Tibial artery (tissue), 4 donors: ENCODE results near the gene PIGZ.

Experiments used
- DNase-seq, 2 donors: peaks; one replicate each; pipeline ENCODE4 v3.0.0-alpha.2; 2019
- H3K27ac ChIP-seq, 2 donors: fragments of 200-600 bp; sonication (generic) in 1 of 2; 1 replicate in 1 of 2; 2 replicates in 1 of 2; pipeline ENCODE4 v1.5.1; 2018 to 2019; ENCODE audit warnings: mild to moderate bottlenecking in 1 of 2
- H3K27me3 ChIP-seq, 2 donors: fragments of 200-600 bp; sonication (generic) in 1 of 2; one replicate each; pipeline versions ENCODE4 v1.5.1 to v1.6.0; 2016 to 2019
- H3K36me3 ChIP-seq, 3 donors: fragments of 200-600 bp; sonication (generic) in 2 of 3; one replicate each; pipeline ENCODE4 v1.5.1; 2016 to 2019; ENCODE audit warnings: mild to moderate bottlenecking in 2 of 3
- H3K4me1 ChIP-seq, 4 donors: fragments of 200-600 bp; sonication (generic) in 2 of 4; 1 replicate in 3 of 4; 2 replicates in 1 of 4; pipeline ENCODE4 v1.5.1; 2016 to 2019
- H3K4me3 ChIP-seq, 2 donors: fragments of 200-600 bp; sonication (generic) in 1 of 2; 1 replicate in 1 of 2; 2 replicates in 1 of 2; pipeline ENCODE4 v1.5.1; 2018 to 2019; ENCODE audit warnings: mild to moderate bottlenecking in 2 of 2
- H3K9me3 ChIP-seq, 3 donors: fragments of 200-600 bp; sonication (generic) in 1 of 3; one replicate each; pipeline ENCODE4 v1.5.1; 2016 to 2019
- intact Hi-C: fragments of 100-400 bp; cut with DNase I; formaldehyde crosslinking; loops from one replicate; pipeline ENCODE4 v1.15.0; 2023; ENCODE audit warnings: low total_unique reads
- TF ChIP-seq, protein P1 (sequence below), 2 experiments: fragments of 200-600 bp in 1 of 2; fragments of 450-650 bp in 1 of 2; IDR thresholded peaks; one replicate each; pipeline ENCODE4 v1.5.1; 2017 to 2019; ENCODE audit warnings: antibody characterized with exemption in 2 of 2, mild to moderate bottlenecking in 1 of 2, moderate library complexity in 1 of 2

Gene PIGZ

DNA sequence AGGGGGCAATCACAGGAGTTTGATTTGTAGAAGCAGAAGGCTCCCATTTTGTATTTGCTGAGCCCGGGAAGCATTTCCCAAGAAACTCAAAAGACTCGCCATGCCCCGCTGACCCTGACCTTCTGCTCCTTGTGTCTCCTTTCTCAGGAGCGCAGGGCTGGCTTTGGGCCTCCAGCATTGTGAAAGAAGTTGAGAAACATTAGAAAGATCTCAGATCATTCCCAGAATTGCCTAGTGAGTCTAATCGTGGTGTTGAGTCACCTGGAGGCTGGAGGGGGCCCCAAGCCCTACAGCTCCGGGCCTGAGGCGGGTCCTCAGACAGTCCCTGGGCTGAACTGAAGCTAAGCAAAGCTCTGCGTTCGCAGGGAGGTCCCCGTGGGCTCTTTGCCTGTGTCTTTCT is 10.9 kb upstream of the PIGZ start:
- Histone ChIP-seq H3K27ac (no peak overlapping the region), H3K4me1 (no peaks in the 10 kb centered on the region), H3K36me3 (no peaks in the 10 kb centered on the region), H3K4me3 (no peak overlapping the region), H3K27me3 (peaks cover 0 to 3% of the 10 kb centered on the region in 2 donors), H3K9me3 (peaks cover 0 to 4% (median 0%) of the 10 kb centered on the region in 3 donors)
- intact Hi-C loops: loop anchor here (5.0 kb wide), 1 partner anchor 208 kb away; no protein-coding TSS in a partner anchor
- no peak for DNase-seq
- TF ChIP-seq, protein P1, sequence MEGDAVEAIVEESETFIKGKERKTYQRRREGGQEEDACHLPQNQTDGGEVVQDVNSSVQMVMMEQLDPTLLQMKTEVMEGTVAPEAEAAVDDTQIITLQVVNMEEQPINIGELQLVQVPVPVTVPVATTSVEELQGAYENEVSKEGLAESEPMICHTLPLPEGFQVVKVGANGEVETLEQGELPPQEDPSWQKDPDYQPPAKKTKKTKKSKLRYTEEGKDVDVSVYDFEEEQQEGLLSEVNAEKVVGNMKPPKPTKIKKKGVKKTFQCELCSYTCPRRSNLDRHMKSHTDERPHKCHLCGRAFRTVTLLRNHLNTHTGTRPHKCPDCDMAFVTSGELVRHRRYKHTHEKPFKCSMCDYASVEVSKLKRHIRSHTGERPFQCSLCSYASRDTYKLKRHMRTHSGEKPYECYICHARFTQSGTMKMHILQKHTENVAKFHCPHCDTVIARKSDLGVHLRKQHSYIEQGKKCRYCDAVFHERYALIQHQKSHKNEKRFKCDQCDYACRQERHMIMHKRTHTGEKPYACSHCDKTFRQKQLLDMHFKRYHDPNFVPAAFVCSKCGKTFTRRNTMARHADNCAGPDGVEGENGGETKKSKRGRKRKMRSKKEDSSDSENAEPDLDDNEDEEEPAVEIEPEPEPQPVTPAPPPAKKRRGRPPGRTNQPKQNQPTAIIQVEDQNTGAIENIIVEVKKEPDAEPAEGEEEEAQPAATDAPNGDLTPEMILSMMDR (IDR thresholded peaks at IDR 0.05): no peak

DNA sequence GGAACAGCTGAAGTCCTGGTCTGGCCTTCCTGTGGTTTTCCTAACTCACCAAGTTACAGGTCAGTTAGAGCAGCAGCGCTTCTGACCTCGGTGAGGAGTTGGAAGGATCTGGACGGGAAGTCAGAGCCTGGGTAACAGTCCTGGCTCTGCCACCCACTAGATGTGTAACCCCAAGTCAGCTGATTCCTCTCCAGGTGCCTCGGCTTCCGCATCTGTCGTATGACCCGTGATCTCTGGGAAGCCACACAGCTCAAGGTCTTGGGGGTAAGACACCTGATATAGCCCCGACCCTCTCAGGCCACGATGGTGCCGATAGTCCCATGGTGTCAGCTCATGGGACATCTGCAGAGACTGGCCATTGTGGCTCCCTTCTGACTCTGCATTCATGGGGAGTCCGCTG is 8.3 kb upstream of the PIGZ start:
- intact Hi-C loops: loop anchor here (5.0 kb wide), 1 partner anchor 210 kb away; no protein-coding TSS in a partner anchor
- H3K4me3 ChIP-seq: no peak overlapping the region
- no peak overlapping the region for H3K27ac ChIP-seq
- no peak for DNase-seq
- TF ChIP-seq, protein P1 (IDR thresholded peaks at IDR 0.05): no peak
- H3K4me1 ChIP-seq: no peaks in the 10 kb centered on the region
- no peaks in the 10 kb centered on the region for H3K9me3 ChIP-seq
- H3K36me3 ChIP-seq: no peaks in the 10 kb centered on the region
- peaks cover 0 to 3% of the 10 kb centered on the region in 2 donors for H3K27me3 ChIP-seq

DNA sequence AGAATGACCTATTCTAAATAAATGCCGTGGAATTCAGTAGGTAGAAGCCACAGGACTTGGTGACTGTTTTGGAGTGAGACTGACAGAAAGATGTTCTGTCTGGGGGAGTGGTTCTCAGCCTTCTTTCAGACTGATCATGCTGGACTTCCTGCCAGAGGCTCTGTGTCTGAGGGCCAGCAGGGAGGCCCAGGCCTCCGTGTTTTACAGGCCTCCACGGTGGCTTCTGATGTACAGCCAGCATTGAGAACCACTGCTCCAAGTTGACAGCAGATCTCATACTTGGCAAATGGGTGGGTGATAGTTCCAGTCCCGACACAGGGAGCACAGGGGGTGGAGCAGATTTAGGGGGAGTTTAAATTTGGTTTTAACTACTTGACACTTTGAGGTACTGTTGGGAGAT is 6.7 kb upstream of the PIGZ start:
- Histone ChIP-seq H3K9me3 (no peaks in the 10 kb centered on the region), H3K36me3 (no peaks in the 10 kb centered on the region), H3K4me1 (peaks cover 0 to 3% (median 0%) of the 10 kb centered on the region in 4 donors), H3K4me3 (no peak overlapping the region), H3K27ac (no peak overlapping the region), H3K27me3 (peaks cover 0 to 3% of the 10 kb centered on the region in 2 donors)
- intact Hi-C loops: loop anchor here (5.0 kb wide), 1 partner anchor 212 kb away; no protein-coding TSS in a partner anchor
- TF ChIP-seq, protein P1 (IDR thresholded peaks at IDR 0.05): no peak
- no peak for DNase-seq

DNA sequence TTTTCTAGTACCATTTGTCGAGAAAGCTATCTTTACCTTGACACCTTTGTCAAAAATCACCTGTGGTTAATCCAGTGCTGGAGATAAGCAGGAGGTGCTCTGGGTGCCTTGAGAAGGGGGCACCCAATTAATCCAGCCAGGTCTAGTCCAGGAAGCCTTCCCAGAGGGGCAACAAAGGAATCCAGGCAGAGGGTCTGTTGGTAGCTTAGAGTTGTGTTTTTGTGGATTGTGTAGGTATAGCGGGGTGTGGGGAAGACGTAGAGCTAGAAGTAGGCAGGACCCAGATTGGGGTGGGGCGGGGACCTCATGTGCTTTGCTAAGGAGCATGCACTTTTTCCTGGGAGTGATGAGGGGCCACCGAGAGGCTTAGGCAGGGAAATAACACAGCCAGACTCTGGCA is 6.0 kb upstream of the PIGZ start:
- H3K27ac ChIP-seq: no peak overlapping the region
- intact Hi-C loops: loop anchor here (5.0 kb wide), 1 partner anchor 213 kb away; no protein-coding TSS in a partner anchor

DNA sequence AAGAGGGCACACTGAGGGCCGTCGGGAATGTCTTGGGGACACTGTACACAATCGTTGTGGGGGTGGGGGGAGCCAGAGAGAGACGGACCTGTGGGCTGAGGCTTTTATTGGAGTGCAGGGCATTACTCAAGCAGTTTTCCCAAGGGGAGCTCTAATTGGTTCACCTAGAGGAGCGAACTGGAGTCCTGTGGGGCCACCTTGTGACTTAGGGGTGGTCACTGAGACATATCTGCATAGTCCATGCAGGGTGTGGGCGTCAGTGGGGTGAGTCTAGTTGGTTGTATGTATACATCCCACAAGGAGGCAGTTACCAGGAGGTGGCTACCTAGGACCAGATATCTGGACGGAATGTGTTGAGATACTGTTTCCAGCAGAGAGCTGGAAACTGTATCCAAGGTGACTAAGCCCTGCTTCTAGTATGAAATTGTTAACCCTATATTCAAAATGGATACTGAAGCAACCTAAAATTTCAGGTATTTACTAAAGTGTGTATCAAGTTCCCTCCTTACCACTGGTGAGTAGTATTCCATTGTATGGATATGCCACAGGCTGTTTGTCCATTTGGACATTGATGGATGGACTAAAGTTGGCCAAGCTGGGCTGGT is 2.6 kb upstream of the PIGZ start:
- H3K4me1 ChIP-seq: peaks cover 0 to 26% (median 8%) of the 10 kb centered on the region in 4 donors
- H3K9me3 ChIP-seq: no peaks in the 10 kb centered on the region
- no peaks in the 10 kb centered on the region for H3K27me3 ChIP-seq
- TF ChIP-seq, protein P1 (IDR thresholded peaks at IDR 0.05): no peak
- H3K36me3 ChIP-seq: no peaks in the 10 kb centered on the region
- no peak overlapping the region for H3K27ac ChIP-seq
- H3K4me3 ChIP-seq: no peak overlapping the region
- intact Hi-C loops: no loop called here
- DNase-seq: no peak

More for the DNA sequence above, 6.0 kb upstream of the PIGZ start:
- H3K27me3 ChIP-seq: peaks cover 0 to 3% of the 10 kb centered on the region in 2 donors
- no peaks in the 10 kb centered on the region for H3K9me3 ChIP-seq
- TF ChIP-seq, protein P1 (IDR thresholded peaks at IDR 0.05): no peak
- H3K4me1 ChIP-seq: peaks cover 0 to 8% (median 0%) of the 10 kb centered on the region in 4 donors
- no peaks in the 10 kb centered on the region for H3K36me3 ChIP-seq
- no peak for DNase-seq
- no peak overlapping the region for H3K4me3 ChIP-seq
